IPS-18a (cell line): ENCODE measurements around the gene PATJ.
"Not testable (repeated sequence)": the region's sequence is repeated elsewhere in the genome, so short reads cannot be mapped to it uniquely, and the experiment has no call there.

Experiments used
- H3K27ac ChIP-seq: one replicate; pipeline ENCODE4 v1.5.1; 2013; ENCODE audit warnings: low read length
- H3K27me3 ChIP-seq: one replicate; pipeline ENCODE4 v1.6.1; 2013; ENCODE audit warnings: mild to moderate bottlenecking, low read length; ENCODE audit not compliant: control insufficient read depth, insufficient read depth
- H3K36me3 ChIP-seq: one replicate; pipeline ENCODE4 v1.6.1; 2013; ENCODE audit warnings: low read depth, low read length; ENCODE audit not compliant: control insufficient read depth
- H3K4me1 ChIP-seq: one replicate; pipeline ENCODE4 v1.6.1; 2013; ENCODE audit warnings: low read depth, low read length; ENCODE audit not compliant: control insufficient read depth
- H3K4me3 ChIP-seq: one replicate; pipeline ENCODE4 v1.5.1; 2013; ENCODE audit warnings: low read length
- H3K9ac ChIP-seq: one replicate; pipeline ENCODE4 v1.6.1; 2013; ENCODE audit warnings: mild to moderate bottlenecking, low read length, moderate library complexity
- H3K9me3 ChIP-seq: one replicate; pipeline ENCODE4 v1.6.1; 2013; ENCODE audit warnings: low read depth, low read length; ENCODE audit not compliant: control insufficient read depth

PATJ gene

DNA sequence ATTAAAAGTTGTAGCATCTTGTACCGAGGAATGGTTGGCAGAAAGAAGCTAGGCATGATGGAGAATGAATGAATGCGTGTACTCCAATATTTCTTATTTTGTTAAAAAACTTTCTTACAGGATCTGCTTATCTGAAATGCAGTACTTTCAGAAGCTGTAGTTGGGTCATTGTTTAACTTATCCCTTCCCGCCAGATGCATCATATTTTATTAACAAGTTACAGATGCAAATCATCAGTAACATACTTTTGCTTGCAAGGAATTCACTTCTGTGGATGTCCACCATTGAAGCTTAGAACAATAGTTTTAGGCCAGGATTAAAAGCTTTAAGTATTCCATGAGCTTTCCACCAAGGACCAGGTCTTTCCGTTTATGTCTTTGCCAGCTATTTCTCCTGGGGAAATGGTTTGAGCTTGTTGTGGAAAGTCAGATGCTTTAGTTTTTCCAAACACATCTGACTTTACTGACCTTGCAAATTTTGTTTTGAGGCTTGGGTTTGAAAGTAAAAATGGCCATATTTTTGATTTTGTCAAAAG, 65.4 kb downstream of the PATJ start:
- Histone ChIP-seq H3K27me3 (no peaks in the 10 kb centered on the region), H3K4me1 (no peaks in the 10 kb centered on the region), H3K27ac (no peak overlapping the region), H3K9ac (no peak overlapping the region), H3K4me3 (no peak overlapping the region), H3K9me3 (no peaks in the 10 kb centered on the region), H3K36me3 (peaks cover 15% of the 10 kb centered on the region)

GRCh38 chr1:61808321-61808720, 66.0 kb downstream of the PATJ start:
- no peak overlapping the region for H3K9ac ChIP-seq
- no peaks in the 10 kb centered on the region for H3K4me1 ChIP-seq
- H3K27me3 ChIP-seq = no peaks in the 10 kb centered on the region
- H3K9me3 ChIP-seq = no peaks in the 10 kb centered on the region
- peaks cover 13% of the 10 kb centered on the region for H3K36me3 ChIP-seq
- no peak overlapping the region for H3K4me3 ChIP-seq
- no peak overlapping the region for H3K27ac ChIP-seq

DNA sequence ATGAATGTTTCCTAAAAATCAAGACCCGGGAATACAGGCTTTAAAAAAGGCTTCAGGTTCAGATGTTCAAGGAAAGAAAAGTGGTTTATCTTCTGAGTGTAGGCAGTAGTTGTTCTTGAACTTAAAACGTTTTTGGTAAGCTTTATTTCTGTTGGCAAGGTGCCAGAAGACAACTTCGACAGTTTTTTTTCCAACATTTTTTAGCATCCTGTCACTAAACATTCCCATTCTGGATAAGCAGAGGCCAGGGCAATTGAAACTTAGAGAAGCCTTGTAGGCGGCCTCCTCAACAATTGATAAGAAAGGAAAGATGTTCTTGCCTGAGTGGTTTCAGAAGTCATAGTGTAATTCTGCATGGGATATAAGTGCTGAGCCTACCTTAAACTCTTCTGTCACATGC, 66.7 kb downstream of the PATJ start:
- Histone ChIP-seq H3K36me3 (peaks cover 13% of the 10 kb centered on the region), H3K4me3 (no peak overlapping the region), H3K27ac (no peak overlapping the region), H3K27me3 (no peaks in the 10 kb centered on the region), H3K9ac (no peak overlapping the region), H3K4me1 (no peaks in the 10 kb centered on the region), H3K9me3 (no peaks in the 10 kb centered on the region)

DNA sequence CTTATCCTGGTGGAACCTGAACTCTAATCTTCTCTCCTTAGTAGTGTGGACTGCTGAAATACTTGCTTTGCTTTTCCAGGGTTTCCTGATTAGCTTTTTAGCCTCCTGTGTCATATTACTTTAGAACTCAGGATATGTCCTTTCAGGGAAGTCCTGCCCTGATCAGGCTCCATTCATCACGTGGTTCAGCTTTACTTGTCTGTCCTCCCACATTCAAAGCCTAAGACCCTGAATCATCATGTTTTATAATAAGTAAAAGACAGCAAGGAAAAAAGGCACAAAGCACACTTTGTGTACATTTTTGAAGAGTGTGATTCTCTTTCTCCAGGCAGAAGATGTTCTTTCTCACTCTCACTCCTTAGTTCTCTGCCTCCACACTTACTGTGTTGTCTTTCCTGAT, 70.6 kb downstream of the PATJ start:
- H3K9me3 ChIP-seq = no peaks in the 10 kb centered on the region
- no peak overlapping the region for H3K27ac ChIP-seq
- H3K27me3 ChIP-seq = no peaks in the 10 kb centered on the region
- H3K36me3 ChIP-seq = peaks cover 1% of the 10 kb centered on the region
- no peaks in the 10 kb centered on the region for H3K4me1 ChIP-seq
- no peak overlapping the region for H3K4me3 ChIP-seq
- H3K9ac ChIP-seq = no peak overlapping the region

DNA sequence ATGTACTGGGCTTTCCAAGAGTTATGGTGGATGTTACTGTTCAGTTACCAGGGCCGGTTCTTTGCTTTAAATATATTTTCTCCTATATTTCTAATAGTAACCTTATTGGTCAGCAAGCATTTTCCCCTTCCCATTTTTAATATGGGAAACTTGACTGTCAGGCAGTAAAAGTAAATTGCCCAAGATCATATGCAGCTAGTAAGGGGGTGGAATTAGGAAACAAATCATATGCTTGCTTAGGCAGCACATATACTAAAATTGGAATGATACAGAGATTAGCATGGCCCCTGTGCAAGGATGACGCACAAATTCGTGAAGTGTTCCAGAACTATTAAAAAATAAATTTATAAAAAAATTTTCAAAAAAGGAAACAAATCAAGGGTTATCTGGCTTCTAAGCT, 73.9 kb downstream of the PATJ start:
- Histone ChIP-seq H3K9ac (no peak overlapping the region), H3K27me3 (no peaks in the 10 kb centered on the region), H3K9me3 (no peaks in the 10 kb centered on the region), H3K27ac (no peak overlapping the region), H3K4me1 (no peaks in the 10 kb centered on the region), H3K36me3 (peaks cover 14% of the 10 kb centered on the region), H3K4me3 (no peak overlapping the region)

- Histone ChIP-seq H3K9me3 (no peaks in the 10 kb centered on the region), H3K4me1 (no peaks in the 10 kb centered on the region), H3K27me3 (no peaks in the 10 kb centered on the region), H3K27ac (no peak overlapping the region), H3K4me3 (no peak overlapping the region), H3K36me3 (peaks cover 28% of the 10 kb centered on the region), H3K9ac (no peak overlapping the region)
These were observed 76.7 kb downstream of the PATJ start for GRCh38 chr1:61818992-61819391.

GRCh38 chr1:61819421-61819820, 77.1 kb downstream of the PATJ start:
- no peaks in the 10 kb centered on the region for H3K4me1 ChIP-seq
- H3K36me3 ChIP-seq = peaks cover 28% of the 10 kb centered on the region
- no peaks in the 10 kb centered on the region for H3K9me3 ChIP-seq
- no peak overlapping the region for H3K9ac ChIP-seq
- no peak overlapping the region for H3K27ac ChIP-seq
- no peaks in the 10 kb centered on the region for H3K27me3 ChIP-seq
- H3K4me3 ChIP-seq = no peak overlapping the region

DNA sequence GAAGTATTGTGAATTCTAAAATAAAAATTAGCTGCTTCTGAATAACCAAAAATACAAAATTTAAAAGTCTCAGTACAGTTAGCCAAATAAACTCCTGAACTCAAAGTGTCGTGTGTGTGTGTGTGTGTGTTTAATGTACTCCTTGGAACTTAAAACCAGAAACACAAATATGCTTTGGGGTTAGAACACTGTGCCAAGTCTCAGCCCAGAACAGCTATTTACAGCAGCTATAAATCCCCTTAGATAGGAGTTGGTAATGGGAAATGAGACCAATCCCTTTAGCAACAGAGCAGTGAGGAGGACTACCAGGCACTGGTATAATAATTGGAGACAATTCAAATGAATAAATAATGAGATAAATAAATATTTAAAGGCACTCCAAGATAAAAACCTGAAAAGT, 83.1 kb downstream of the PATJ start:
- Histone ChIP-seq H3K27me3 (no peaks in the 10 kb centered on the region), H3K36me3 (peaks cover 36% of the 10 kb centered on the region), H3K9ac (no peak overlapping the region), H3K9me3 (no peaks in the 10 kb centered on the region), H3K27ac (no peak overlapping the region), H3K4me3 (no peak overlapping the region), H3K4me1 (no peaks in the 10 kb centered on the region)

DNA sequence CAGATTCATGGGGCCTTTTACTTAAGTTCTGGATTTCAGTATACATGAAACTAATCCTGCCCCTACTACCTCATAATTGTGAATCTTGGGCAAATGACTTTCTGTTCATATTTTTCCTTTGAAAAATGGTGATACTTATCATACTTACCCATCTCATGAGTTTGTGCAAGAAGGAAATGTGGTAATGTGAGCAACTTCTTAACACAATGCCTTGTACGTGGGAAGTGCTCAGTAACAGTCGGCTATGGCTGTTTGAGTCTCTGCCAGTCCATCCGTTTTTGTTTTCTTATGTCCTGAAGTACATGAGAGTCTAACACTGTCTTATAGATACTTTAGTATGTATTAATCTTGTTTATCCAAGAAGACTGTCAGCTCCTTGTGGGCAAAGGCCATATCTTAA, 86.5 kb downstream of the PATJ start:
- Histone ChIP-seq H3K9ac (no peak overlapping the region), H3K27me3 (no peaks in the 10 kb centered on the region), H3K4me3 (no peak overlapping the region), H3K9me3 (no peaks in the 10 kb centered on the region), H3K36me3 (peaks cover 36% of the 10 kb centered on the region), H3K27ac (no peak overlapping the region), H3K4me1 (no peaks in the 10 kb centered on the region)

DNA sequence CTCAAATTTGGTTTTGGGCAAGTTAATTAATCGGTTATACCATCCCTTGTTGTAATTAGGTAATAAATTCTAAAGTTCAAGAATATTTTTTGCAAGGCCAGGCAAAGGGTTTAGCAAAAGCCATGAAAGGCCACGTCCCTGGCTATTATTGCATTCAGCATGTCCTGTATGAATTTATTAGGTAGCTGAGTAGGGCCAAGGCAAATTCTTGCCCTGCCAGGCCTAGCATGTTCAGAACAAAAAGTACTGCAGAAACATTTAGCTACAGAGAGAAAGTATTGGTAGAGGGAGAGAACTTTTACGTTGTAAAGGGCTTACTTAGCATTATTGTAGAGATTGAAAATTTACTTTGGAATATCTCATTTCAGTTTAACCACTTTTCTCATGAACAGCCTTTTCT, 94.4 kb downstream of the PATJ start:
- H3K36me3 ChIP-seq = peaks cover 6% of the 10 kb centered on the region
- no peaks in the 10 kb centered on the region for H3K9me3 ChIP-seq
- H3K27ac ChIP-seq = no peak overlapping the region
- no peaks in the 10 kb centered on the region for H3K27me3 ChIP-seq
- no peaks in the 10 kb centered on the region for H3K4me1 ChIP-seq
- no peak overlapping the region for H3K9ac ChIP-seq
- no peak overlapping the region for H3K4me3 ChIP-seq

DNA sequence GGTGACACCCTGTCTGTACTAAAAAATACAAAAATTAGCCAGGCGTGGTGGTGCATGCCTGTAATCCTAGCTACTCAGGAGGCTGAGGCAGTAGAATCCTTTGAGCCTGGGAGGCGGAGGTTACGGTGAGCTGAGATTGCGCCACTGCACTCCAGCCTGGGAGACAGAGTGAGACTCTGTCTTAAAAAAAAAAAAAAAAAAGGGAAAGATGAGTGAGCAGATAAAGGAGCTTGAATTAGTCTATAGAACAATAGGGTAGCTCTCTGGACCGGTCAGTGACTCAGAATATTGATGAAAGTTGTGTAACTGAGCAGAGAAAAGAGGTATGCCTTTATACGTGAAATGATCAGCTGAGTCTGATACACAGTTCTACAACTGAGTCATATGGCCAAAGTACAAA, 95.3 kb downstream of the PATJ start:
- H3K9me3 ChIP-seq, H3K4me3 ChIP-seq, H3K9ac ChIP-seq, H3K27me3 ChIP-seq, H3K36me3 ChIP-seq, H3K27ac ChIP-seq, H3K4me1 ChIP-seq: not testable (repeated sequence)

DNA sequence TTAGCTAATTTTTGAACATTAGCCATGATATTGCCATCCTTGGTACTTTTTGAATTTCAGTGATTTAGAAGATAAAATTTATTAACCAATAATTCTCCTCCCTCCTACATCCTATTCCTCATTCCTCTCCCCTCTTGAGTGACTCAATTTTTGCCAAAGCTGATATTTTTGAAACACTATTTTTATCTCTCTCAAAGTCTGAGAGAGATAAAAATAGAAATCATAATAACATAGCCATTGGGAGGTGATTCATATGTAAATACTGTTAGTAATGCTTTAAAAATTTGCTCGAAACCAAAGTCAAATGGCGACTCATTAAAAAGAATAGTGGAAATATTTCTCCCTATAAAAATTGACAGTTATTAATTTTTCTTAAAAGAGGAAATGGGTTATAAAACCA, 97.4 kb downstream of the PATJ start:
- Histone ChIP-seq H3K4me1 (peaks cover under 1% of the 10 kb centered on the region), H3K4me3 (no peak overlapping the region), H3K36me3 (no peaks in the 10 kb centered on the region), H3K27me3 (no peaks in the 10 kb centered on the region), H3K9ac (no peak overlapping the region), H3K27ac (no peak overlapping the region), H3K9me3 (no peaks in the 10 kb centered on the region)
